Inferior parietal cortex (tissue), 1 donor: ENCODE measurements around the gene LIF.

Experiments
- DNase-seq: peaks from one replicate; pipeline ENCODE4 v3.0.0-alpha.2; 2016; ENCODE audit errors: extremely low spot score

LIF gene

DNA sequence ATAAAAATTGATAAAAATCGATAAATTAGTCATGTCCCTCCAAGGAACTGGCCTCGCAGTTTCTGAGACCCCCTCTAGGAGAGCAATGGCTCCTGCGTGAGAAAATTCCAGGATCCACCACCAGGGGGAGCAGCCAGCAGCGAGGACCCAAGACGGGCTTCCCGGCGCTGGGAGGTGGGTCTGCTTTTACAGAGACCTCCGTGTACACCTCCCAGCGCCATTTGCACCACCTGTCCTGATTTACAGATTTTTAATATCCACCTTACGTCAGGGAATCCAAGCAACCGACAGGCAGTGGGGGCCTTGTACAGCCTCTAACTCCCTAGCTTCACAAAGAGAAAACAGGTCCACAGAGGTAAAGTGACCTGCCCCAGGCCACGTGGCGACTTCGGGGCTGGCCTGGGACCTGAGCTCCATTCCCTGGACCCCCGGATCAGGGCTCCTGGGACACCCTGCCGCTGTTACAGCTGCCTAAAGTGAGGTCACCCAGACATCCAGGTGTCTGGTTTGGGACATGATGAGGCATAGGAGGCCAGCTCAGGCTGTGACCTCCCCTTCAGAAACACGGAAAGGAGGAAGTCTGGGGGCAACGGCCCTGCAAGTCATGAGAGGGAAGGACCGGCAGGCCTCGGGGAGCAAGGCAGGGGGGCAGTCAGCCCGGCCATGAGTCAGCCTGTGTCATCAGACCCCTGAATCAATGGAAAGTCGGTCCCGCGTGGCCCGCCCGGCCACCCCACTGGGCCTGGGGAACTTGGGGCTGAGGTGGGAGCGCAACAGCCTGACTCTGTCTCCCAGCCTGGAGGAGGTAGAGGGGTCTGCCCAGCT lies 16.6 kb upstream of the LIF start:
- peak; percentile 71 for DNase-seq

GRCh38 chr22:30262112-30262511 lies 15.6 kb upstream of the LIF start:
- no peak for DNase-seq

DNA sequence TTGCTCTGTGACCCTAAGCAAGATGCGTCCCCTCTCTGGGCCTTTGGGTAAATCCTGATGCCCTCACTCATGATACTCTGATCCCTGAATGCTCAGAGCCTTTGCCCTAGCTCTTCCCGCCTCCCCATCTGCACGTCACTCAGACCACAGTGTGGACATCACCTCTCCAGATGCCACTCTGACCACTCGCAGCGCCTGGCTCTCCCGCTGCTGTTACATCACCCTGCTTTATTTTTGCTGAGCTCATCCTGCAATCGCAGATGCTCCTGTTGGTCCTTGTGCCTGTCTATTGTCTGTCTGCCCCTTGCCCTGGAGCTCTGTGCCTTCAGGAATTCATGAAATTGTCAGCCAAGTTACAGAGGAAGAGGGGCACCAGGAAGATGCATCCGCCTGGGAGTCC lies 14.6 kb upstream of the LIF start:
- no peak for DNase-seq

- DNase-seq: no peak
Measured at GRCh38 chr22:30260682-30261081, 14.1 kb upstream of the LIF start.

DNA sequence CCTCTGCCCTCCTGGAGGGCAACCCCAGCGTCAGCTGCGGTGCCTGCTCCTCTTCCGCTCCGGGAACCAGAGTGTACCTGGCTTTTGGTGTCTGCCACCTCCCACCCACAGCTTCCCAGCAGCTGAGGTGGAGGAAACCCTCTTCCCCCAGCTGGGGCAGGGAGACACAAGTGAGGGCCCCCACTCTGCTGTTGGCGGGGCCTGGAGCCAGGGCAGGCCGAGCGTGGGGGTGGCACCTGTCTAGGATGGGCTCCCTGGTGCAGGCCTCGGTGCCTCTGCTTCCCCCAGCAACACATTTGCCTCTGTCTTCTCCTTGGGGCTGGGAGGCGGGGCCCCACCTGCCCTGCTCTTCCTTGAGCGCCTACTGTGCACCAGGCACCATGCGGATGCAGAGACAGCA lies 13.7 kb upstream of the LIF start:
- DNase-seq: no peak

- no peak for DNase-seq
Measured at GRCh38 chr22:30254314-30254713, 7.8 kb upstream of the LIF start.

DNA sequence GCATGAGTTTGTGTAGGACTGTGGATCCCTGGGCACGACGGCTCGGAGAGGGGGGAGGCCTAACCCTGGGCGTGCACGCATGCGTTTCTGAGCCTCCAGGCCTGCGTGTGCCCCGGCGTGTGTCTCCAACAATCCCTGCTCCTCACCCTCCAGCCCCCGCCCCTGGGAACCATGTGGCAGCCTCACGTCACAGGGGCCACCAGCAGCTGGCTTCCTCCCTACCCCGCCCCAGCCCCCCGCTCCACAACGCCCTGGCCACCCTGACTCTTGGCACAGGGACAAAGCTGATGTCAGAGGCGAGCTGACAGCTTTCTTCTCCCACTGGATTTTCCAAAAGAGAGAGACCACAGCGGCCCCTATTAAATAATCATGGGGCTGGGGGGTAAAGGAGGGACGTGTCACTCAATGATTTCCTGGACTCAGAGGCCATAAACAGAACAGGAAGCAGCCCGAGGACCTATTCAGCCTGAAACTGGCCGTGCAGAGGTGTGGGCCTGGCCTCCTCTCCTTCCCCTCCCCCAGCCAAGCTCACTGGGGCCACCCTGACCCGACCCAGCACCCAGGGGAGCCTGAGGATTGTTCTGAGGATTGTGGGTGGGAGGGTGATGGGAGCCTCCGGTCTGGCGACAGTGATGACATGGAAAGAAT lies 6.8 kb upstream of the LIF start:
- no peak for DNase-seq

DNA sequence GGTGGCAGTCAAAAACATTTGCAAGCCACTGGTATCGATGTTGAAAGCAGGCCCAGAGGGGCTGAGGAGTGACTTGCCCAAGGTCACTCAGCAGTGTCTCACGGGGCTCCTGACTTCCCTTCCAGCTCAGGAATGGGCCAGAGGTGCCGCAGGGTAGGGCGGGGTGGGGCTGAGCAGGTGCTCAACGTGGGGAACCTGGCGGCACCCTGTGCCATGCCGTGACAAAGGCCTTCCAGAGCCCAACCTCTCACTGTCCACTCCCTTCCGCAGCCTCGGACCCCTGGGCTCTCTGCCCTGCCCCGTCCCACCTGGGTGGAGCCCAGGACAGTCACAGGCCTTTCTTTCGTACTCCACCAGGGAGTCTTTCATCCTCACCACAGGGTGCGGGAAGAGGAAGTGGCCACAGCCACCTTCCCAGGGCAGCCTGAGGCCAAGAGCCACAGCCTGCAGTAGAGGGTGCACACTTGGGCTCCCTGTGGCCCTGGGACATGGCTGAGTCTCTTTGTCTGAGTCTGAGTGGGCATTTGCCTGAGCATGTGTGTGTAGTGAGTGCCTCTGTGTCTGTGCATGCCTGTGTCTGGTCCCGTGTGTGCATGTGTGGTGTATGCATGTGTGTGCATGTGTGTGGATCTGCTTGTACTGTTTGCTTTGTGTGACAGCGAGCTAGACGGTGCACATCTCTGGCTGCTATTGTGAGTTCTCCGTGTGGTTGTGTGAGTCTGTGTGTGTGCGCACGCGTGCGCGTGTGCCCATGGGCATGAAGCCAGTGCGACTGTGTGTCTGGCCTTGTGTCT lies 6.0 kb upstream of the LIF start:
- no peak for DNase-seq

- no peak for DNase-seq
Measured at GRCh38 chr22:30251711-30252110, 5.2 kb upstream of the LIF start.

- DNase-seq: no peak
Measured at GRCh38 chr22:30250661-30251267, 4.2 kb upstream of the LIF start.

DNA sequence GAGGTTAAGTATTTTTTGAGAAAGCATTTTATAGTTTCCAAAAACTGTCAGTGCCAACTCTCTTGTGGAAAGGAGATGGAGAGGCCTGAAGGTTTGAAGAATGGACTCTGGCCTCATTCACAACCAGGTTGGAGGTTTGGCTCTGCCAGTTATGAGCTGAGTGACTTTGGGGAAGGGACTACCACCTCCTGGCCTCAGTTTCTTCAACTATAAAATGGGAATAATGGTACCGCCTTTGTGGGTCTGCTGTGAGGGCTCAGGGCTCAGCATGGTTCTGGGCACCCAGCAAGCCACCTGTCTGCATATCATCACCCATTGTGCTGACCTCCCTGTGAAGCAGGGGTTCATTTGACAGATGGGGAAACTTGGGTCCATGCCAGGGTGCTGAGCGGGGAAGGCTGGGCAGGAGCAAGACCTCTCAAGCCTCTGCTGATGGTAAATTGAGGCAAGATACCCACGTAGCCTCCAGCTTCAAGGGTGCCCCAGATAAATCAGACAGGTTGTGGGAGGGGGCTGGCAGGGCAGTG lies 3.5 kb upstream of the LIF start:
- DNase-seq: no peak

DNA sequence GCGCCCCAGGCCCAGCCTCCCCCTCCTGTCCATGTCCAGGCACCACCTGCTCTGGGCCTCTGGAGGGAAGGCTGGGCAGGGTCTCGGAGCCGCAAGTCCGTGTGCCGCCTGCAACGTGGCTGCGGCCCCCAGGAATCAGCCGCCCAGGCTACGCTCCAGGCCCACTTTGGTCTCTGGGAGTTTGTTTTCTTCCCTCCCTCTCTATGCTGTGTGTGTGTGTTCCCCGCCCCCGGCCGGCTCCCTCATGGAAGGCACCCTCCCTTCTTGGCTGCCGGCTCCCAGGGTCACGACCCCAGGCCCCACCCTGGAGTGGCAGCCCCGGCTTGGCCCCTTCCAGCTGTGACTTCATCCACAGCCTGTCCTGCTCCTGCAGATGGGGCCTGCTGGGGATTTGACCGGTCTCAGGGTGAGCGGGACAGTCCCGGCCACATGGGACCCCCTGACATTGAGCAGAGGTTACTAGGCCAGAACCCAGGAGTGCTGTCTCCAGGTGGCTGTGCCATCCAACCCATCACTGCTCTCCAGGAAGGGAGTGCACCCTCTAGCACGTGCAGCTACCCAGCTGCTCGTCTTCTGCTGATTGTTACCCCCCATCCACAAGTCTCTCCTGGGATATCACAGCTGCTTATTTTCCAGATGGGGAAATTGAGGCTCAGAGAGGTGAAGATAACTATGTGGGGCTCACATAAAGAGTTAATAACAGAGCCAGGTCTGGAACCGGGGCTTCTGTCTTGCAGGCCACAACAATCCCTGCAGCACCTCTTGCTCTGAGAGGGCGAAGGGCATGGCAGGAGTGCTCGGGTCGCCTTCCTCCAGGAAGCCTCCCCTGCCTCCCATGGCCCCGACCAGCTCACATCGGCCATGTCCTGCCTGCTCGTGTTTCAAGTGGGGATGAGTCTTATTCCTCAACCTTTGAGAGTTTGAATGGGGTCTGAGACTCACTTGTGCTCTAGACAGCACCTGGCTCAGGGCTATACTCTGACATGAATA lies 2.8 kb upstream of the LIF start:
- DNase-seq: no peak

- no peak for DNase-seq
Measured at GRCh38 chr22:30248484-30248883, 1.9 kb upstream of the LIF start.

DNA sequence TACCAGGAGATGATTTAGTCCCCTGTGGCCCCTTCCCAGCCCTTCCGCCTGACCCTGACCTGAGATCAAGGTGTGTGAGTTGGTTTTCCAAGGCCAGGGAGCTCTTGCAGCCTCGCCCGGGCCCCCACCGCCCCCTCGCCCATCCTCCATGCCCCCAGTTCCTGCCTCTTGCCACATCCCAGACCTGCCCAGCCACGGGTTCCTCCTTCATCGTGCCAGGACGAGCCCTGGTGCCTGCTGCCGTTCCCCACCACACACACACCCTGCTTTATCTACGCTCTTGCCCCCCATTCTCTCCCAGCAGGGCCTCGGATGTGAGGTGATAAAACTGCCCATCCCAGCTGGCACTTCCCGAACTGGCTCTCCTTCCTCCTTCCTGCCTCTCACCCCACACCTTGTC lies 1.4 kb upstream of the LIF start:
- DNase-seq: no peak

GRCh38 chr22:30247561-30247960 lies 1.0 kb upstream of the LIF start:
- no peak for DNase-seq

DNA sequence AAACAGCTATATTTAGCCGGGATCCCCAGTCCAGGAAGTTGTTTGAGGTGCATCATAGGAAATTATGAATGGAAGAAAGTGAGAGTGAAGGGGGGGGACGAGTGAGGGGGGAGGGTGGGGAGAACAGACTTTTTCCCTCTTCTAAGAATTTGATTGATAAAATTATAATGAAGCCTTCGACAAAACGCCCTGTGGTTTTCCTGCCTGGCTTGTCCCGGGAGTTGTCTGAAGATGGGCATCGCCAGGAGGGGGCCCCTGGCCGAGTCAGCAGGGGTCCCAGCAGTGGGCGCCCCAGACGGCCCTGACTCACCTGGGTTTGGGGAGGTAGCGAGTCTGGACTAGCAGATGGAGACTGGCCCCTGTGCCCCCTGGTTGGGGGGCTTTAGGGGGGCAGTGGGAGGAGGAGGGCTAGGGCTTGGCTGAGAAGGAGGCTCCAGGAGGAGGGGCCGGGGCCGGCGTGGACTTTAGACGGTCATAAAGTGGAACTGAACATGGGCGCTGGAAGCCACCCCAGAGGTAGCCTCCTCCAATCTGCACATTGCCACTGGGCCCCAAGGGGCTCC lies 336 bp upstream of the LIF start:
- no peak for DNase-seq

- DNase-seq: no peak
Measured at GRCh38 chr22:30245181-30245984, 1.2 kb downstream of the LIF start.

- no peak for DNase-seq
Measured at GRCh38 chr22:30244641-30245040, 1.9 kb downstream of the LIF start.

GRCh38 chr22:30244066-30244465 lies 2.5 kb downstream of the LIF start:
- DNase-seq: no peak

DNA sequence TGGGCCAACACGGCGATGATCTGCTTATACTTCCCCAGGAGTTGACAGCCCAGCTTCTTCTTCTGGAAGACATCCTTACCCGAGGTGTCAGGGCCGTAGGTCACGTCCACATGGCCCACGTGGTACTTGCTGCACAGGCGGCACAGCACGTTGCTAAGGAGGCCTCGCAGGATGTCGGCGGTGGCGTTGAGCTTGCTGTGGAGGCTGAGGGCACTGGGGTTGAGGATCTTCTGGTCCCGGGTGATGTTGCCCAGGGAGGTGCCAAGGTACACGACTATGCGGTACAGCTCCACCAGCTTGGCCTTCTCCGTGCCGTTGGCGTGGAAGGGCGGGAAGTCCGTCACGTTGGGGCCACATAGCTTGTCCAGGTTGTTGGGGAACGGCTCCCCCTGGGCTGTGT lies 2.9 kb downstream of the LIF start:
- DNase-seq: no peak
